ENCODE results near the gene CTTNBP2NL.

Gene CTTNBP2NL

GRCh38 chr1:112508278-112509004 is 112.4 kb downstream of the CTTNBP2NL start, which contains the start of gene WNT2B:
Gene WNT2B, plus strand, starts transcription at chr1:112508965. Its CDS starts 298 bp downstream, at chr1:112509263.
- peak in 1 of 2 experiments; percentile 71 for DNase-seq

GRCh38 chr1:112509005-112509659 is 113.1 kb downstream of the CTTNBP2NL start:
- peak in 1 of 2 experiments; percentile 50 for DNase-seq

GRCh38 chr1:112509660-112510178 is 113.7 kb downstream of the CTTNBP2NL start:
- DNase-seq = no peak

GRCh38 chr1:112510340-112510739 is 114.3 kb downstream of the CTTNBP2NL start:
- no peak for DNase-seq

All from NCI-H526 (cell line).